Neuronal stem cell (in vitro differentiated cells): ENCODE results near the gene GJB6. TPM values are rescaled to one million over a fixed set of nuclear protein-coding genes. Genes with fewer than 3 reads are reported as not detected.
"Not testable (repeated sequence)": the region's sequence is repeated elsewhere in the genome, so short reads cannot be mapped to it uniquely, and the experiment has no call there.

Source experiments
- DNase-seq: peaks from one replicate; pipeline ENCODE4 v3.0.0-alpha.2; 2013; ENCODE audit warnings: low spot score
- H2AFZ ChIP-seq: one replicate; pipeline ENCODE4 v1.6.1; 2013; ENCODE audit warnings: mild to moderate bottlenecking, low read length, inconsistent platforms
- H2AK5ac ChIP-seq: 2 replicates; pipeline ENCODE4 v1.6.1; 2013; ENCODE audit warnings: low read depth, mild to moderate bottlenecking, inconsistent platforms, low read length, moderate library complexity, mixed read lengths
- H2BK120ac ChIP-seq: 2 replicates; pipeline ENCODE4 v1.6.1; 2013; ENCODE audit warnings: low read depth, mild to moderate bottlenecking, inconsistent platforms, low read length, moderate library complexity, mixed read lengths
- H2BK12ac ChIP-seq: one replicate; pipeline ENCODE4 v1.6.1; 2013; ENCODE audit warnings: low read length, inconsistent platforms
- H2BK15ac ChIP-seq: 2 replicates; pipeline ENCODE4 v1.6.1; 2013; ENCODE audit warnings: mild to moderate bottlenecking, low read length, inconsistent platforms, mixed read lengths
- H2BK5ac ChIP-seq: one replicate; pipeline ENCODE4 v1.6.1; 2013; ENCODE audit warnings: inconsistent platforms, mild to moderate bottlenecking, low read length, moderate library complexity
- H3K14ac ChIP-seq: one replicate; pipeline ENCODE4 v1.6.1; 2013; ENCODE audit warnings: low read length, inconsistent platforms
- H3K18ac ChIP-seq: 2 replicates; pipeline ENCODE4 v1.6.1; 2013; ENCODE audit warnings: low read length, inconsistent platforms
- H3K23ac ChIP-seq: 2 replicates; pipeline ENCODE4 v1.6.1; 2013; ENCODE audit warnings: low read depth, mild to moderate bottlenecking, mixed read lengths, low read length, inconsistent platforms; ENCODE audit not compliant: poor library complexity
- H3K27ac ChIP-seq: replicated peaks from 3 replicates; pipeline ENCODE4 v1.5.1; 2013; ENCODE audit warnings: low read length, inconsistent platforms
- H3K27me3 ChIP-seq, 3 experiments: 2 replicates each; pipeline ENCODE4 v1.6.1; 2013; ENCODE audit warnings: low read length in 3 of 3, mild to moderate bottlenecking in 2 of 3, inconsistent platforms in 1 of 3, low read depth in 1 of 3, mixed read lengths in 1 of 3, moderate library complexity in 1 of 3; ENCODE audit not compliant: control insufficient read depth in 3 of 3, insufficient read depth in 3 of 3
- H3K36me3 ChIP-seq, 2 donors: replicated peaks in 1 of 2; 2 replicates each; pipeline ENCODE4 v1.6.1; 2013; ENCODE audit warnings: low read length in 2 of 2; ENCODE audit not compliant: control insufficient read depth in 2 of 2, insufficient read depth in 2 of 2
- H3K4ac ChIP-seq: 2 replicates; pipeline ENCODE4 v1.6.1; 2013; ENCODE audit warnings: inconsistent platforms, mild to moderate bottlenecking, low read length, moderate library complexity
- H3K4me1 ChIP-seq, 2 donors: 1 replicate in 1 of 2; 2 replicates in 1 of 2; pipeline ENCODE4 v1.6.1; 2013; ENCODE audit warnings: low read length in 2 of 2, low read depth in 1 of 2; ENCODE audit not compliant: control insufficient read depth in 2 of 2, insufficient read depth in 1 of 2
- H3K4me2 ChIP-seq: one replicate; pipeline ENCODE4 v1.6.1; 2013; ENCODE audit warnings: mild to moderate bottlenecking, low read length, inconsistent platforms; ENCODE audit not compliant: insufficient read depth, poor library complexity, severe bottlenecking
- H3K4me3 ChIP-seq, 2 donors: 2 replicates each; pipeline ENCODE4 v1.5.1; 2013; ENCODE audit warnings: low read length in 2 of 2, mild to moderate bottlenecking in 2 of 2, inconsistent platforms in 1 of 2, moderate library complexity in 1 of 2
- H3K79me1 ChIP-seq: one replicate; pipeline ENCODE4 v1.6.1; 2013; ENCODE audit warnings: low read depth, mild to moderate bottlenecking, inconsistent platforms, low read length, moderate library complexity
- H3K9ac ChIP-seq: one replicate; pipeline ENCODE4 v1.6.1; 2013; ENCODE audit warnings: mild to moderate bottlenecking, low read depth, low read length, inconsistent platforms; ENCODE audit not compliant: poor library complexity
- H3K9me3 ChIP-seq, 2 donors: replicated peaks in 1 of 2; 2 replicates each; pipeline versions ENCODE3 to v1.6.1; 2013; ENCODE audit warnings: low read length in 2 of 2, mild to moderate bottlenecking in 2 of 2, inconsistent platforms in 1 of 2, low read depth in 1 of 2, mixed read lengths in 1 of 2, moderate library complexity in 1 of 2; ENCODE audit not compliant: control insufficient read depth in 2 of 2, insufficient read depth in 1 of 2
- H4K8ac ChIP-seq: one replicate; pipeline ENCODE4 v1.6.1; 2013; ENCODE audit warnings: low read depth, mild to moderate bottlenecking, inconsistent platforms, low read length, moderate library complexity
- H4K91ac ChIP-seq: one replicate; pipeline ENCODE4 v1.6.1; 2013; ENCODE audit warnings: low read length, low read depth, mild to moderate bottlenecking, inconsistent platforms; ENCODE audit not compliant: poor library complexity
- WGBS, 2 donors: extraction: QIAGEN DNeasy Blood & Tissue Kit; methylation state at CpG; one replicate each; pipeline ENCODE4 v1.1.7; 2013; ENCODE audit warnings: missing lambda C conversion rate in 2 of 2, mixed read lengths in 1 of 2; ENCODE audit not compliant: insufficient read length in 2 of 2, insufficient replicate concordance in 1 of 2; ENCODE audit errors: extremely low coverage in 2 of 2; 5-methylcytosine and 5-hydroxymethylcytosine counted together
- polyA plus RNA-seq, 2 experiments: library from polyadenylated mRNA; stranded (reverse); fragments of 200-250 nt; gene quantifications; one replicate each; pipeline ENCODE4 v1.2.3, GENCODE V29; 2013

The GJB6 gene
- not detected for polyA plus RNA-seq (2013, experiment 1 of 2)
- not detected for polyA plus RNA-seq (2013, experiment 2 of 2)

- Histone ChIP-seq H3K4me1 (peaks cover 0 to 7% of the 10 kb centered on the region in 2 donors), H2BK12ac (no peak within 1 kb of the TSS), H3K9ac (peak within 1 kb of the TSS; percentile 66), H2AFZ (peak within 1 kb of the TSS; percentile 56), H2AK5ac (no peak within 1 kb of the TSS), H3K4me2 (peak within 1 kb of the TSS; percentile 68), H3K14ac (peak within 1 kb of the TSS; percentile 85), H2BK120ac (no peak within 1 kb of the TSS), H3K79me1 (no peaks in the 10 kb centered on the region), H2BK15ac (no peak within 1 kb of the TSS), H3K4me3 (peak within 1 kb of the TSS in 1 of 2 donors; percentile 68), H3K18ac (peak within 1 kb of the TSS; percentile 62), H2BK5ac (no peak within 1 kb of the TSS), H3K23ac (no peak within 1 kb of the TSS), H3K9me3 (no peaks in the 10 kb centered on the region), H3K27me3 (peaks cover 16 to 58% (median 35%) of the 10 kb centered on the region in 3 experiments), H3K4ac (no peak within 1 kb of the TSS), H3K27ac (no peak within 1 kb of the TSS), H3K36me3 (no peaks in the 10 kb centered on the region), H4K8ac (no peak within 1 kb of the TSS), H4K91ac (no peak within 1 kb of the TSS)
- DNase-seq, result peak; percentile 17
- no CpG with 5 or more reads among the region's 85 CpGs for WGBS, 2 donors
These were observed at the start of gene GJB6 for GRCh38 chr13:20231839-20232555. Gene GJB6 (minus strand): TSS chr13:20232319. CDS start chr13:20223480, 8,839 bp downstream.

- not testable (repeated sequence) for H4K91ac ChIP-seq, H2BK15ac ChIP-seq, H2BK120ac ChIP-seq, H4K8ac ChIP-seq, H2BK5ac ChIP-seq, H3K4me2 ChIP-seq, H3K9ac ChIP-seq, H3K14ac ChIP-seq, H3K4ac ChIP-seq, H3K79me1 ChIP-seq, H2BK12ac ChIP-seq, H2AFZ ChIP-seq, H3K9me3 ChIP-seq, H3K23ac ChIP-seq, H3K27ac ChIP-seq, H3K27me3 ChIP-seq, DNase-seq, H3K4me1 ChIP-seq, H2AK5ac ChIP-seq, H3K36me3 ChIP-seq, H3K4me3 ChIP-seq, H3K18ac ChIP-seq
- no CpG with 5 or more reads among the region's 5 CpGs for WGBS, 2 donors
These were observed 44.8 kb upstream of the GJB6 start for GRCh38 chr13:20276901-20277300.

- Histone ChIP-seq H3K18ac (no peak overlapping the region), H3K4me3 (no peak overlapping the region), H4K91ac (no peak overlapping the region), H2AFZ (no peak overlapping the region), H2AK5ac (no peak overlapping the region), H2BK120ac (no peak overlapping the region), H3K79me1 (no peaks in the 10 kb centered on the region), H2BK12ac (no peak overlapping the region), H3K9ac (no peak overlapping the region), H3K4me1 (no peaks in the 10 kb centered on the region), H3K36me3 (no peaks in the 10 kb centered on the region), H2BK15ac (no peak overlapping the region), H3K23ac (no peak overlapping the region), H3K14ac (no peak overlapping the region), H3K4me2 (no peak overlapping the region), H4K8ac (no peak overlapping the region), H2BK5ac (no peak overlapping the region), H3K4ac (no peak overlapping the region), H3K27me3 (no peaks in the 10 kb centered on the region), H3K9me3 (no peaks in the 10 kb centered on the region), H3K27ac (no peak overlapping the region)
- WGBS, 2 donors, result no CpG with 5 or more reads among the region's 4 CpGs
- DNase-seq, result no peak
These were observed 42.3 kb upstream of the GJB6 start for GRCh38 chr13:20274466-20274865.

- no peaks in the 10 kb centered on the region for H3K9me3 ChIP-seq
- H3K27ac ChIP-seq, result no peak overlapping the region
- H2BK12ac ChIP-seq, result no peak overlapping the region
- no peak overlapping the region for H3K4me3 ChIP-seq
- H2AFZ ChIP-seq, result no peak overlapping the region
- H3K9ac ChIP-seq, result no peak overlapping the region
- DNase-seq, result no peak
- H3K23ac ChIP-seq, result no peak overlapping the region
- H3K27me3 ChIP-seq, result no peaks in the 10 kb centered on the region
- no peak overlapping the region for H3K18ac ChIP-seq
- no peaks in the 10 kb centered on the region for H3K79me1 ChIP-seq
- no peak overlapping the region for H4K8ac ChIP-seq
- H2BK5ac ChIP-seq, result no peak overlapping the region
- H3K4me1 ChIP-seq, result no peaks in the 10 kb centered on the region
- no peak overlapping the region for H2BK120ac ChIP-seq
- H4K91ac ChIP-seq, result no peak overlapping the region
- WGBS, 2 donors, result no CpG with 5 or more reads among the region's 17 CpGs
- no peak overlapping the region for H3K4ac ChIP-seq
- H2AK5ac ChIP-seq, result no peak overlapping the region
- no peak overlapping the region for H2BK15ac ChIP-seq
- H3K4me2 ChIP-seq, result no peak overlapping the region
- H3K14ac ChIP-seq, result peak overlapping the region; percentile 51
- H3K36me3 ChIP-seq, result no peaks in the 10 kb centered on the region
These were observed 40.6 kb upstream of the GJB6 start for GRCh38 chr13:20272588-20273171.
